ENCODE measurements around the gene CLOCK.

The CLOCK gene

GRCh38 chr4:55485821-55486220, 60.9 kb downstream of the CLOCK start:
- no peak for DNase-seq (ENCODE audit: low read depth, low spot score)
- TF ChIP-seq SUZ12 (IDR thresholded peaks at IDR 0.05; ENCODE audit: extremely low read depth, insufficient read depth, insufficient read length) (no peak), YY1 (IDR thresholded peaks at IDR 0.05; ENCODE audit: insufficient read depth, insufficient read length) (no peak), ZNF274 (IDR thresholded peaks at IDR 0.05; ENCODE audit: low read depth, low read length) (no peak)
- Histone ChIP-seq H3K9me3 (ENCODE audit: insufficient read depth, low read length) (peaks cover 4% of the 10 kb centered on the region; the same call in 1 of the 2 replicates), H3K36me3 (ENCODE audit: insufficient read depth, insufficient read length, low read length) (peaks cover 10% of the 10 kb centered on the region), H3K4me3 (ENCODE audit: insufficient read length, low read depth) (no peak overlapping the region), H3K9ac (ENCODE audit: insufficient read length, low read depth) (no peak overlapping the region), H3K27me3 (ENCODE audit: insufficient read depth, insufficient read length) (no peaks in the 10 kb centered on the region), H3K4me1 (ENCODE audit: insufficient read depth, insufficient read length) (no peaks in the 10 kb centered on the region)

GRCh38 chr4:55483315-55483714, 63.4 kb downstream of the CLOCK start:
- H3K4me1 ChIP-seq (ENCODE audit: insufficient read depth, insufficient read length), result no peaks in the 10 kb centered on the region
- H3K36me3 ChIP-seq (ENCODE audit: insufficient read depth, insufficient read length, low read length), result no peaks in the 10 kb centered on the region
- no peaks in the 10 kb centered on the region for H3K9me3 ChIP-seq (ENCODE audit: insufficient read depth, low read length)
- TF ChIP-seq ZNF274 (IDR thresholded peaks at IDR 0.05; ENCODE audit: low read depth, low read length) (no peak), SUZ12 (IDR thresholded peaks at IDR 0.05; ENCODE audit: extremely low read depth, insufficient read depth, insufficient read length) (no peak), YY1 (IDR thresholded peaks at IDR 0.05; ENCODE audit: insufficient read depth, insufficient read length) (no peak)
- DNase-seq (ENCODE audit: low read depth, low spot score), result peak; percentile 20
- H3K27me3 ChIP-seq (ENCODE audit: insufficient read depth, insufficient read length), result no peaks in the 10 kb centered on the region
- no peak overlapping the region for H3K4me3 ChIP-seq (ENCODE audit: insufficient read length, low read depth)
- no peak overlapping the region for H3K9ac ChIP-seq (ENCODE audit: insufficient read length, low read depth)

- Histone ChIP-seq H3K36me3 (ENCODE audit: insufficient read depth, insufficient read length, low read length) (peaks cover 27% of the 10 kb centered on the region), H3K9ac (ENCODE audit: insufficient read length, low read depth) (no peak overlapping the region), H3K4me3 (ENCODE audit: insufficient read length, low read depth) (no peak overlapping the region), H3K9me3 (ENCODE audit: insufficient read depth, low read length) (peaks cover 10% of the 10 kb centered on the region), H3K4me1 (ENCODE audit: insufficient read depth, insufficient read length) (no peaks in the 10 kb centered on the region), H3K27me3 (ENCODE audit: insufficient read depth, insufficient read length) (no peaks in the 10 kb centered on the region)
- DNase-seq (ENCODE audit: low read depth, low spot score), result no peak
- no peak for TF ChIP-seq ZNF274 (IDR thresholded peaks at IDR 0.05; ENCODE audit: low read depth, low read length)
- no peak for TF ChIP-seq YY1 (IDR thresholded peaks at IDR 0.05; ENCODE audit: insufficient read depth, insufficient read length)
- no peak for TF ChIP-seq SUZ12 (IDR thresholded peaks at IDR 0.05; ENCODE audit: extremely low read depth, insufficient read depth, insufficient read length)
Observed at GRCh38 chr4:55475394-55476243, 71.1 kb downstream of the CLOCK start.

GRCh38 chr4:55469979-55470378, 76.7 kb downstream of the CLOCK start:
- Histone ChIP-seq H3K9me3 (ENCODE audit: insufficient read depth, low read length) (peaks cover 12% of the 10 kb centered on the region), H3K36me3 (ENCODE audit: insufficient read depth, insufficient read length, low read length) (peaks cover 28% of the 10 kb centered on the region), H3K4me1 (ENCODE audit: insufficient read depth, insufficient read length) (no peaks in the 10 kb centered on the region), H3K9ac (ENCODE audit: insufficient read length, low read depth) (no peak overlapping the region), H3K4me3 (ENCODE audit: insufficient read length, low read depth) (no peak overlapping the region), H3K27me3 (ENCODE audit: insufficient read depth, insufficient read length) (no peaks in the 10 kb centered on the region)
- TF ChIP-seq YY1 (IDR thresholded peaks at IDR 0.05; ENCODE audit: insufficient read depth, insufficient read length) (no peak), ZNF274 (IDR thresholded peaks at IDR 0.05; ENCODE audit: low read depth, low read length) (no peak), SUZ12 (IDR thresholded peaks at IDR 0.05; ENCODE audit: extremely low read depth, insufficient read depth, insufficient read length) (no peak)
- no peak for DNase-seq (ENCODE audit: low read depth, low spot score)

GRCh38 chr4:55468724-55469123, 78.0 kb downstream of the CLOCK start:
- Histone ChIP-seq H3K9ac (ENCODE audit: insufficient read length, low read depth) (no peak overlapping the region), H3K9me3 (ENCODE audit: insufficient read depth, low read length) (peaks cover 7% of the 10 kb centered on the region), H3K4me3 (ENCODE audit: insufficient read length, low read depth) (no peak overlapping the region), H3K4me1 (ENCODE audit: insufficient read depth, insufficient read length) (no peaks in the 10 kb centered on the region), H3K27me3 (ENCODE audit: insufficient read depth, insufficient read length) (no peaks in the 10 kb centered on the region), H3K36me3 (ENCODE audit: insufficient read depth, insufficient read length, low read length) (peaks cover 24% of the 10 kb centered on the region)
- no peak for DNase-seq (ENCODE audit: low read depth, low spot score)
- TF ChIP-seq ZNF274 (IDR thresholded peaks at IDR 0.05; ENCODE audit: low read depth, low read length) (no peak), SUZ12 (IDR thresholded peaks at IDR 0.05; ENCODE audit: extremely low read depth, insufficient read depth, insufficient read length) (no peak), YY1 (IDR thresholded peaks at IDR 0.05; ENCODE audit: insufficient read depth, insufficient read length) (no peak)

GRCh38 chr4:55466001-55466400, 80.7 kb downstream of the CLOCK start:
- no peaks in the 10 kb centered on the region for H3K4me1 ChIP-seq (ENCODE audit: insufficient read depth, insufficient read length)
- H3K4me3 ChIP-seq (ENCODE audit: insufficient read length, low read depth), result no peak overlapping the region
- H3K9ac ChIP-seq (ENCODE audit: insufficient read length, low read depth), result no peak overlapping the region
- DNase-seq (ENCODE audit: low read depth, low spot score), result no peak
- H3K36me3 ChIP-seq (ENCODE audit: insufficient read depth, insufficient read length, low read length), result peaks cover 20% of the 10 kb centered on the region
- TF ChIP-seq ZNF274 (IDR thresholded peaks at IDR 0.05; ENCODE audit: low read depth, low read length) (no peak), YY1 (IDR thresholded peaks at IDR 0.05; ENCODE audit: insufficient read depth, insufficient read length) (no peak), SUZ12 (IDR thresholded peaks at IDR 0.05; ENCODE audit: extremely low read depth, insufficient read depth, insufficient read length) (no peak)
- H3K27me3 ChIP-seq (ENCODE audit: insufficient read depth, insufficient read length), result no peaks in the 10 kb centered on the region
- peaks cover 7% of the 10 kb centered on the region for H3K9me3 ChIP-seq (ENCODE audit: insufficient read depth, low read length)

GRCh38 chr4:55458611-55459010, 88.1 kb downstream of the CLOCK start:
- no peak overlapping the region for H3K4me3 ChIP-seq (ENCODE audit: insufficient read length, low read depth)
- no peak for DNase-seq (ENCODE audit: low read depth, low spot score)
- no peaks in the 10 kb centered on the region for H3K9me3 ChIP-seq (ENCODE audit: insufficient read depth, low read length)
- H3K4me1 ChIP-seq (ENCODE audit: insufficient read depth, insufficient read length), result no peaks in the 10 kb centered on the region
- H3K9ac ChIP-seq (ENCODE audit: insufficient read length, low read depth), result no peak overlapping the region
- TF ChIP-seq SUZ12 (IDR thresholded peaks at IDR 0.05; ENCODE audit: extremely low read depth, insufficient read depth, insufficient read length) (no peak), ZNF274 (IDR thresholded peaks at IDR 0.05; ENCODE audit: low read depth, low read length) (no peak), YY1 (IDR thresholded peaks at IDR 0.05; ENCODE audit: insufficient read depth, insufficient read length) (no peak)
- peaks cover 14% of the 10 kb centered on the region for H3K36me3 ChIP-seq (ENCODE audit: insufficient read depth, insufficient read length, low read length)
- H3K27me3 ChIP-seq (ENCODE audit: insufficient read depth, insufficient read length), result no peaks in the 10 kb centered on the region
